ENCODE results near the gene HSF4.

- TF ChIP-seq CTCF (IDR thresholded peaks at IDR 0.05; ENCODE audit: low read depth, low read length) (no peak), POLR2A (IDR thresholded peaks at IDR 0.05; ENCODE audit: extremely low read depth, insufficient read length) (no peak), MAX (IDR thresholded peaks at IDR 0.05; ENCODE audit: low read depth, low read length) (no peak)
These were observed at the start of gene HSF4 for GRCh38 chr16:67164599-67165061.
